Stimulated activated CD8-positive, alpha-beta memory T cell treated with anti-CD3 and anti-CD28 coated beads, Interleukin-2, amount 100 ng/mL, for 48 hours (primary cell): Measurements from ENCODE around the gene EEF2K.
"Not testable (repeated sequence)": the region's sequence is repeated elsewhere in the genome, so short reads cannot be mapped to it uniquely, and the experiment has no call there.

ENCODE experiments used
- DNase-seq, 2 donors: peaks; one replicate each; pipeline ENCODE4 v3.0.0-alpha.2; 2020; ENCODE audit warnings: low read depth in 2 of 2

The EEF2K gene

GRCh38 chr16:22210285-22210684, 4.2 kb downstream of the EEF2K start:
- DNase-seq, result no peak

- DNase-seq, result no peak
Measured at GRCh38 chr16:22210854-22211253, 4.8 kb downstream of the EEF2K start.

- DNase-seq, result no peak
Measured at GRCh38 chr16:22213236-22213635, 7.2 kb downstream of the EEF2K start.

- no peak for DNase-seq
Measured at GRCh38 chr16:22213801-22214200, 7.7 kb downstream of the EEF2K start.

GRCh38 chr16:22214402-22214801, 8.3 kb downstream of the EEF2K start:
- DNase-seq, result no peak

- DNase-seq, result no peak
Measured at GRCh38 chr16:22214889-22215288, 8.8 kb downstream of the EEF2K start.

GRCh38 chr16:22216191-22216831, 10.2 kb downstream of the EEF2K start:
- no peak for DNase-seq

- DNase-seq, result not testable (repeated sequence)
Measured at GRCh38 chr16:22216832-22217225, 10.8 kb downstream of the EEF2K start.

- peak in 1 of 2 donors; percentile 17 for DNase-seq
Measured at GRCh38 chr16:22217890-22218730, 12.0 kb downstream of the EEF2K start.

- DNase-seq, result no peak
Measured at GRCh38 chr16:22219389-22220068, 13.5 kb downstream of the EEF2K start.

- DNase-seq, result no peak
Measured at GRCh38 chr16:22220069-22220440, 14.0 kb downstream of the EEF2K start.

GRCh38 chr16:22220714-22221113, 14.6 kb downstream of the EEF2K start:
- no peak for DNase-seq

GRCh38 chr16:22222006-22222405, 15.9 kb downstream of the EEF2K start:
- DNase-seq, result no peak

GRCh38 chr16:22222998-22223397, 16.9 kb downstream of the EEF2K start:
- no peak for DNase-seq

GRCh38 chr16:22225060-22225459, 19.0 kb downstream of the EEF2K start:
- DNase-seq, result no peak

- no peak for DNase-seq
Measured at GRCh38 chr16:22229889-22230288, 23.8 kb downstream of the EEF2K start.

- peak; percentile 9 to 10 for DNase-seq
Measured at GRCh38 chr16:22232277-22233036, 26.4 kb downstream of the EEF2K start.

GRCh38 chr16:22233037-22233372, 26.9 kb downstream of the EEF2K start:
- DNase-seq, result no peak

GRCh38 chr16:22235839-22236745, 30.0 kb downstream of the EEF2K start:
- no peak for DNase-seq

GRCh38 chr16:22239131-22239805, 33.2 kb downstream of the EEF2K start:
- DNase-seq, result no peak
